ENCODE measurements around the gene FTCD.

The FTCD gene

DNA sequence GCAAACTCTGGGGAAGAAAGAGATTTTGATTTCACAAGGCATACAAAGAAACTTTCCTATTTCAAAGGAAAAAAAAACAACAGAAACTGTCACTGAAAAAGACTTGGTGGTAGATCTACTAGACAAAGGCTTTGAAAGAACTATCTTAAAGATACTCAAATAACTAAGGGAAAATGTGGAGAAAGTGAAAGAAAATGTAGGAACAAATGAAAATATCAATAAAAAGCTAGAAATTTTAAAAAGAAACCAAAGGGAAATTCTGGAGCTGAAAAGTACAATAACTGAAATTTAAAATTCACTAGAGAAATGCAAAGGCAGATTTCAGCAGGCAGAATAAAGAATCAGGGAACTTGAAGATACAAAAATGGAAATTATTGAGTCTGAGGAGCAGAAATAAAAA is 51.3 kb downstream of the FTCD start:
- DNase-seq: no peak

GRCh38 chr21:46100906-46101305 is 54.5 kb downstream of the FTCD start:
- DNase-seq: no peak

DNA sequence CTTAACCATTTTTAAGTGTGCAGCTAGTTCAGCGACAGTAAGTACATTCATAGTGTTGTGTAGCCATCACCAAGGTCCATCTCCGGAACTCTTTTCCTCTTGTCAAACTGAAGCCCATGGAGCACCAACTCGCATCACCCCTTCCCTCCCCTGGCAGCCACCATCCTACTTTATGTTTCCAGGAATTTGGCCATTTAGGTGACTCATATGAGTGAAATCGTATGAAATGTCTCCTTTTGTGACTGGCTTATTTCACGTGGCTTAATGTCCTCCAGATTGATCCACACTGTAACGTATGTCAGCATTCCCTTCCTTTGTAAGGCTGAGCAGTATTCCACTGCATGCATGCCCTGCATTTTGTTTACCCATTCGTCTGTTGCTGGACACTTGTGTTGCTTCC is 55.0 kb downstream of the FTCD start:
- no peak for DNase-seq

- no peak for DNase-seq
Measured at GRCh38 chr21:46100020-46100419, 55.4 kb downstream of the FTCD start.

GRCh38 chr21:46099476-46099875 is 55.9 kb downstream of the FTCD start:
- no peak for DNase-seq

DNA sequence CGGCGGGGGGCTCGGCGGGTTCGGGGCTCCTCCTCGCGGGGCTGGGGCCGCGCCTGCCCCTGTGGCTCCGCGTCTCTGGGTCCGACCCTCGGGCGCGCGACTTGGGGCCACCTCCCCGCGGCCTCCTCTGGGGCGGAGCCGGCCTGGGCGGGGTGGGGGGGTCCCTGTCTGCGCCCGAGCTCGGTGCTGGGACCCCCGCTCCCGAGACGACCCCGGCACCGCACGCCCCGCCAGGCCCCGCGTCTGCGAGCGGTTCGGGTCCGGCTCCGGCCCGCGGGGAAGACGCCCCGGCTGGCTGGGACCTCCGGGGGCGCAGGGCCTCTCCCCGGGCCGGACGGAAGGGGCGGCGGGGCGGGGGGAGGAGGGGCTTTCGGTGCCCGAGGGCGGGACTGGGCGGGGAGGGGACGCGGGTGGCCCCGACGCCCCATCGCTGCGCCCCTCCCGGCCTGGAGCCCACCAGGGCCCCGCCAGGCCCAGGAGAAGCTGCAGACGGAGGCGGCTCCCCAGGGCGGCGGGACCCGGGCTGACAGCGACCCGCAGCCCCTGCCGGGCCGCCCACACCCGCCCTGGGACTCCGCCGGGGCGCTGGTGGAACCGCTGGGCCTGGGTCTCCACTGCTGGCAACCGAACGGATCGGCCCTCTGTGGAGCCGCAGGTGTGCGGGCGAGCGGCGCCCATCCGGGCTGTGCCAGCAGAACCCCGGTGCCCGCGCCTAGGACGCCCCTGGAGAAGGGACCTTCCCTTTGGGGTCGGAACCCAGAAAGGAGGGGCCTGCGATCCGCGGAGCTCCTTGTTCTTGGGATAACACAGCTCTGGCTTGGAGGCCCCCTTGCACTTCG is 56.9 kb downstream of the FTCD start:
- DNase-seq: no peak

- no peak for DNase-seq
Measured at GRCh38 chr21:46097336-46098293, 57.8 kb downstream of the FTCD start, which contains the start of gene COL6A2. COL6A2 (plus strand) TSS chr21:46098112.

DNA sequence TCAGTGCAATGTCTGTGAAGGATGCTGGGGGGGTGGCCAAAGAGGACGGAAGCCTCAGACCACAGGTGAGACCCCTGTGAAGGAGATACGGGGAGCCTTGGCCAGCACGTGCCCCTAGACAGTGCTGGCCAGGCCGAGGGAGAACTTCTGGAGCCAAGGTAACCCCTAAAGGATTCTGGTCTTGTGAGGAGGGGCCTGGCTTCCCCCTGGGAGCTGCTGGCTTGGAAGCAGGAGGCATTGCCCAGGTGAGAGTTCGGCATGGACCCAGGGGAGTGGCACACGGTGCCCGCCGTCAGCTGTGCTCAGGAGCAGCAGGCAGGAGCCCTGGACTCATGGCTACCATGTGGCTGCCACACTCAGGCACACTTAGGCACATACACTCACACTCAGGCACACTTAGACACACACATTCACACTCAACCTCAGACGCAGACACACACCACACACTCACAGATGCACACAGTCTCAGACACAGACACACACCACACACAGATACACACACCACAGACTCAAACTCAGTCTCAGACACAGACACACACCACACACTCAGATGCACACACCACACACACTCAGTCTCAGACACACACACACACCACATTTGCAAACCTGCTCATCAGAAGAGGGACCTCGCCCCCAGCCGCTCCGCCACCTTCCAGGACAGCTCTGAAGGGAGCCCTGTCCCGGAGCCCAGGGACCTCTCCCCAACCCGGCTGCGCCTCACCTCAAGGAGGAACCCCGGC is 58.6 kb downstream of the FTCD start:
- no peak for DNase-seq

- DNase-seq: no peak
Measured at GRCh38 chr21:46095814-46096595, 59.4 kb downstream of the FTCD start.

DNA sequence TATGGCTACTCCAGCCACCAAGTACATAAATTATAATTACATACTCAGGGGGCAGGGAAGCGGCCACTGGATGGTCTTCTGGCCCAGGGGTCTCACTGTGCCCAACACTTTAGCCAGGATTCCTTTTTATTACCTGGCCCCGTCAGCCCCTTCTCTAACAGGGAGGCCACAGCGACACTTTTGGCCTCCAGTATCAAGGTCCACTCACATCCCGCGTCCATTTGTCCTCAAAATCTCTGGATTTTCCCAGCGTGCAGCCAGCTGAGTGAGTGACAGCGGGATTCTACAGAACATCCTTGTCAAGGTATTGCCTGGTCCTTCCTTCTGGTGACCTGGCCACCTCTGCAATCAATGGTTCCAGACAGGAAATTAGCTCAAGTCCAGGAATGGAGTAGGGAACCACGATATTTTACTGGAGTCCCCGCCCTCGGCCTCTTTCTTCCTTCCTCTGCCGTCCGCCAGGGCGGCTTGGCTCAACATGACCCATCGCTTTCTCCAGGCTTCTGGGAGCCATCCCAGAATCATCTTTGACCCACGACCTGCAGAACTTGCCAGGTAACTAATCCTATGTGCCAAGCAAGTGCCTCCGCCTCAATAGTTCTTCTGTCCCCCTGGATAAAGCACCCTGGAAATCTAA is 60.2 kb downstream of the FTCD start:
- DNase-seq: no peak

DNA sequence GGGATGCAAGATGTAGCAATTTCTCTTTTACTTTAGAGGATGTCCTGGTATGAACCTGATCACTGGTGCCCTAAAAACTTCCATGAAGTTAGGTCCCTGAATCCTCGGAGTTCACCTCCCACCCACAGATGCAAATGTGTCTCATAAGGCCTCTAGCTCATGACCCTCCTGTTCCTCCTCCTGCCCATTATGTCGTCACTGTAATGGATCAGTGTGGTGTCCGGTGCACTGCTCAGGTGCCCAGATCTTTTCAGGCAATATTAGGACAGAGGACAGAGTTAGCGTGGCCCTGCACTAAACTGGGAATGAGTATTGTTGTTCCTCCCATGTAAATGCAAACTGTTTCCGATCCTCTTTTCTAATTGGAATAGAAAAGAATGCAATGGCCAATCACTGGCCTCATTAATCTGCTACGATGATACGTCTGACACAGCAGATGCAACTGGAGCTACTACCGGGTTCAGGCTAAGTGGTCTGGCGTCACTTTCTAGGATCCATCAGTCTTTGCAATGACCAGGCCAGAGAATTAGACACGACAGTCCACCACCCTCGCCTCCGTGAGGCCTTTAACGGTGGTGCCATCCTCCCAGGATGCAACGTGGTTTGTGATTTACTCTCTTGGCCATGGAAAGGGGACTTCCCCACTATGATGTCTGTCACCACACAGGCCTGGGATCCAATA is 60.8 kb downstream of the FTCD start:
- no peak for DNase-seq

GRCh38 chr21:46093668-46094400 is 61.5 kb downstream of the FTCD start:
- DNase-seq: no peak

GRCh38 chr21:46092811-46093667 is 62.3 kb downstream of the FTCD start:
- no peak for DNase-seq

DNA sequence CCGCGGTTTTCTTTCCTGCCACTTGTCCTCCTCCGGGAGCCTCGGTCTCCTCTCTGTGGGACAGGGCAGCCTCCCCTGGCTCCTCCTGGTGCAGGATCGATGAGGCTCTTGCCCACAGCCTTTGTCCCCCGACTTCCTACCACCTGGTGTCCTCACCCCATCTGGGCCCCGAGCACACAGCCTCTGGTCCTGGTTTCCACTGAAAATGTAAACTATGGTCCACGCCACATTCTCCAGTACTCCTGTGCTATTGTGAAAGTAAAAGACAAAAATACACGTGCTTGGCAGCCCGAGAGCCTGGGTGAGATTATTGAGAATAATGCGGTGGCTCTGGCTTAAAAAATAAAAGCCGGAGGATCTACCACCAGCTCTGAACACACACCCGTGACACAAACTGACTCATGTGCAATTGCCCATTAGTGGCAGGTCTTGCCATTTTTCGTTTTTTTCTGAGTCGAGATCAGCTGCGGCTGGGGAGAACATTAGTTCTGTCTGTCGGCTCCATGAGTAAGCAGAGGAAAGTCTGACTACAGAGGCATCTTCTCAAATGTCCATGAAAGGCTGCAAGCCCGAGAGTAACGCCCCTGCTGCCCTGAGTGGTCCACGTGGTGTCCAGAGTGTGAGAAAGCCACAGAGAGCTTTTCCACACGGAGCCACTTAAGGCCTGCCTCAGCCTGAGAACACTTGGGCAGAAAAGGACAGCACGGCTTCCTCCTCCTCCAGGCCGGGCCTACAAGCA is 63.2 kb downstream of the FTCD start:
- DNase-seq: no peak

GRCh38 chr21:46091631-46092025 is 63.8 kb downstream of the FTCD start:
- DNase-seq: no peak

DNA sequence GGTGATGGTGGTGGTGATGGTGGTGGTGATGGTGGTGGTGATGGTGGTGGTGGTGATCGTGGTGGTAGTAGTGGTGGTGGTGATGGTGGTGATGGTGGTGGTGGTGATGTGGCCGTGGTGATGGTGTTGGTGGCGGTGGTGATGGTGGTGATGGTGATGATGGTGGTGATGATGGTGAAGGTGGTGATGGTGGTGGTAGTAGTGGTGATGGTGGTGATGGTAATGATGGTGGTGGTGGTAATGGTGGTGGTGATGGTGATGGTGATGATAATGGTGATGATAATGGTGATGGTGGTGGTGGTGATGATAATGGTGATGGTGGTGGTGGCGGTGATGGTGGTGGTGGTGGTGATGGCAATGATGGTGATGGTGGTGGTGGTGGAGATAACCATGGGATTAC is 64.3 kb downstream of the FTCD start:
- DNase-seq: no peak

DNA sequence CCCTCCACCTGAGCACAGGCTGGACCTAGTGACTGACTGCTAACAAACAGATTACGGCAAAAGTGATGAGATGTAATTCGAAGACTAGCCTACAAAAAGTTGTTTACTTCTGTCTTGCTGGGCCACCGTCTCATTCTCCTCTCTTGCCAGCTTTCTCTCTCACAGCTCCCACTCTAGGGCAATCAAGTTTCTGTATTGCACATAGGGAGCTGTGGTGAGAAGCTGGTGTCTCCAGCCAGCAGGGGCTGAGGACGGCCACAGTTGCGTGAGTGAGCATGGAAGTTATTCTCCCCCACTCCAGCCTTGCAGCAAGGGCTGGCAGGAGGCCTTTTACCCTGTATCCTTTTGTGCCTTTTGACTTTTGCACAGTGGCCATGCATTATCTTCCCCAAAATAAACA is 66.1 kb downstream of the FTCD start:
- no peak for DNase-seq

DNA sequence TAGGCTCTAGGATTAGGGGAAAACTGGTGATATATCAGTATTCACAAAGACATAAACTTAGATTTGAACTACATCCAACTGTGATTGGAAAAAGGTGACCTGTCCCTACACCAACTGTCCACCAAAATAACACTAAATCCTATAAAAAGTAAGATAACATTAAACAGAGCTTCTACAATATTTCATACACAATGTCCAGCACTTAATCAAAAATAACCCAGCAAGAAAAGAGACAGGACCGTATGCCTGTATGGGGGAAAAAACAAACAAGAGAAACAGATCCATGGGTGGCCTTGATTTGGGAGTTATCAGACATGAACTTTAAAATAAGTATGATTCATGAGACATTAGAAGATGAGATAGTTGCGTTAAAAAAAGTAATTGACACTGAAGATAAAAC is 67.2 kb downstream of the FTCD start:
- no peak for DNase-seq

GRCh38 chr21:46087641-46088040 is 67.7 kb downstream of the FTCD start:
- no peak for DNase-seq
